ENCODE measurements around the gene METRNL.

The METRNL gene

DNA sequence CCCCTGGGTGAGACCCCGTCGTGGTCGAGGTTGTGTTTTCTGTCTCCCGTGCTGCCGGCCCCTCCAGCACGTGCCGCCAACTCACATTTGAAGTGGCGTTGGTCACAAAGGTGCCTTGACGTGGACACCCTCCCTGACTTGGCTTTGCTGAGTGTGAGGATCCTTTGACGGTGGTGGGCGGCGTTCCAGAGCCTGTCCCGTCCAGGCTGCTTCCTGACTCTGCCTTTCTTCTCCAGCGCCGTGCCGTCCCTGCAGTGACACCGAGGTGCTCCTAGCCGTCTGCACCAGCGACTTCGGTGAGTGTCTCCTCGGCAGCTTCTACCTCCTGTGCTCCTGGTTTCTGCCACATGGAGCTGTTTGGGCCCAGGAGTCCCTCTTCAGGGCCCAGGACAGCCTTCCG, 13.5 kb downstream of the METRNL start:
- DNase-seq (ENCODE audit: low spot score), result no peak

DNA sequence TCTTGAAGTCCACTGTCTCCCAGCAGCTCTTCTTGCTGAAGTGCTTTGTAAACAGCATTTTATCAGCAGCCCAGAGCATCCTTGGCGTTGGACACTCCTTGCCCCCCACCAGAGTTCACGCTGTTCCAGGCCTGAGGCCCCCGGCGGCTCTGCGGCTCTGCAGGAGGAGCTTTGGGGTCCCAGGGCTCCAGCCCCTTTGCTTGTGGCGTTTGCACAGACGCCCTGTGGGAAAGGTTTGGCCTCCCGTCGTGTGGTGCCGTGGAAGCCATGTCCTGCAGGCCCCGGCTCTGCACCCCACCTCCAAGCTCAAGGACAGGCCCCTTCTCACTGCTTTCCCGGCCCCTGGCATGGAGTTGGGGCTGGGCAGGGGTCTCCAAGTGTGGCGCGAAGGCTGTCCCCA, 14.1 kb downstream of the METRNL start:
- no peak for DNase-seq (ENCODE audit: low spot score)

DNA sequence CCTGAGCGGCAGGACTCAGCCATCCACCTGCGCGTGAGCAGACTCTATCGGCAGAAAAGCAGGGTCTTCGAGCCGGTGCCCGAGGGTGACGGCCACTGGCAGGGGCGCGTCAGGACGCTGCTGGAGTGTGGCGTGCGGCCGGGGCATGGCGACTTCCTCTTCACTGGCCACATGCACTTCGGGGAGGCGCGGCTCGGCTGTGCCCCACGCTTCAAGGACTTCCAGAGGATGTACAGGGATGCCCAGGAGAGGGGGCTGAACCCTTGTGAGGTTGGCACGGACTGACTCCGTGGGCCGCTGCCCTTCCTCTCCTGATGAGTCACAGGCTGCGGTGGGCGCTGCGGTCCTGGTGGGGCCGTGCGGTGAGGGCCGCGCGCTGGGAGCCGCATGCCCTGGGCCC, 14.9 kb downstream of the METRNL start:
- DNase-seq (ENCODE audit: low spot score), result no peak

DNA sequence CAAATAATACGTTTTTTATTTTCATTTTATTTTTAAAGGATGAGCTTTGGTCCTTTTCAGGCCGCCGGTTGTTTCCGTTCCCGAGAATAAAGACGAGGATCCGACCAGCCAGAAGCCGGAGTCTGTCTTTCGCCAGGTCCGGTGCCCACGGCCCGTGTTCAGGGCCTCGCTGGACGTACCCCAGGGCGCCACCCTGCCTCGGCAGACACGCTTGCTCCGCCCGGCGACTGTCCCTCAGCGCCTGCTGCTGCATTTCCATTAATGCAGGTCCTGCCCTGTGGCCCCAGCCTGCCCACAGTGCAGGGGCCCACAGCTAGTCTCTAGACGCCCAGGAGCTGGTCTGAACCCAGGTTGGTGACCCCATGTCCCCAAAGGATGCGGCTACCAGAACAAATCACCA, 15.6 kb downstream of the METRNL start:
- DNase-seq (ENCODE audit: low spot score), result no peak

DNA sequence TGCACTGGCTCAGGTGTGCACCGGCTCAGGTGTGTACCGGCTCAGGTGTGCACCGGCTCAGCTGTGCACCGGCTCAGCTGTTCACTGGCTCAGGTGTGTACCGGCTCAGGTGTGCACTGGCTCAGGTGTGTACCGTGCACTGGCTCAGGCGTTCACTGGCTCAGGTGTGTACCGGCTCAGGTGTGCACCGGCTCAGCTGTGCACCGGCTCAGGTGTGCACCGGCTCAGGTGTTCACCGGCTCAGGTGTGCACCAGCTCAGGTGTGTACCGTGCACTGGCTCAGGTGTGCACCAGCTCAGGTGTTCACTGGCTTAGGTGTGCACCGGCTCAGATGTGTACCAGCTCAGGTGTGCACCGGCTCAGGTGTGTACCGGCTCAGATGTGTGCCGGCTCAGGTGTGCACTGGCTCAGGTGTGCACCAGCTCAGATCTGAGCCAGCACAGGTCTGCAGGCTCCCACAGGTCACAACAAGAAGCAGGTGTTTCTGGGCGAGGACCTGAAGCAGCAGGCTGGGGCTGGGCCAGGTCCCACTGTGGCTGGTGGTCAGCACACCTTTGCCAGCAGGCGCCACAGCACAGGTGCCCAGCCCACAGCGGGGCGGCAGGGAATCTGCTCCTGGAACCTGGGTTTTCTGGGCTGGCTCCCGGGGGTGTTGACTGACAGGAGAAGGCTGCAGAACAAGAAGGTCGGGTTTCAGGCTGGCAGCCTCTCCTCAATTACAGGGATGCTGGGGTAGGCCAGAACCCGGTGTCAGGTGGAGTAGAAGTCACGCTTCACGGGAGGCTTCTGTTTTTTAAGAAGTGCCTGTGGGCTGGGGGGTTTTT, 17.2 kb downstream of the METRNL start:
- no peak for DNase-seq (ENCODE audit: low spot score)

DNA sequence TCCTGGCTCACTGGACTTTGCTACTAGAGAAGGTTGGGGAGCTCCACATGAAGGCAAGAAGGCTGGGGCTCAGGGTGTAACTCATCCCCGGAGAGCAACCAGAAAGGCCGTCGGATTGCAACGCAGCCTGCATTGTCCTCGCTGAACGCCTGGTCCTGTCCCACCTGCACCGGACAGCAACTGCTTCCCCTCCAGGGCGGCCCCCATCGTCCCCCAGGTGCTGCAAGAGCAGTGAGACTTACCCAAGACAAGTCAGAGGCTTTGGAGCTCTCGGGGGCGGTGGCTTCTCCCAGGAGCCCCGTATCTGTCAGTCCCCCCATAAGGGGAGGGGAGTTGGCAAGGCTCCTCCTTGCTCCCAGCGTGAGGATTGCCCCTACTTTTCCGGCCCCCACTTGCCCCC, 18.4 kb downstream of the METRNL start:
- DNase-seq (ENCODE audit: low spot score), result no peak

DNA sequence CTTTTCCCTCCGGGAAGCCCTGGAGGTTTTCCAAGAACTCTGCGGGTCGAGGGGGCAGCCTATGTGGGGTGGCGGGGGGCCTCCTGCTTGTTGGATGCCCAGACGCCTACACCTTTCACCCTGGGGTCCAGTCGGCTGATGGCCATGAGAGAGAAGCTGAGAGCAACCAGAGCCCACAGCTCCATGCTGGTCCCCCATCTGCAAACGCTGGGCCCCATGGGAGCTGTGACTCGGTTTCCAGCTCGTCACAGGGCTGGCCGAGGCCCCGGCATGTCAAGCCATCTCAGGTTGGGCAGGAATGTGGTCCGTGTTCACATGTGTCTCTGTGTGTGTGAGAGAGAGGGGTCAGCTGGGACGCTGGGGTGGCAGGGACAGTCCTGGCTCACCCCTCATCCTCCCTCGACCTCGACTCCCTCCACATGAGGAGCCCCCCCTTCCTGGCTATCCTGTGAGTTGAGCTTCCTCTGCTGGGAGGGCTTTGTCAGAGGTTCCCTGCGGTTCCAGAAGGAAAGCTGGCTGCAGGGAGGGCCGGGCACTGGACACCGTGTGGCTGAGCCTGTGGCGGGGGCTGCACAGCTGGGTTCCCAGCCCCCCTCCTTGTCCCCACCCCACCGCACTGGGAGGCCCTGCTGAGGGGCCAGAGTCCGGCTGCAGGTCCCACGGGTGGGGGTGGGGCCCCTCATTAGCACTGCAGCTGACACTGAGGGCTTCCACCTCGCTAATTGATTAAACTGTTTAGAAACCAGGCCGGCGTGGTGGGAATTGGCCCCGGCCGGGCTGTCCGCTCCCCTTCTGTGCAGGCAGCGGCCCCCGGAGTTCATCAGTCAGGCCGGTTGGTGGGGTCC, 19.1 kb downstream of the METRNL start:
- DNase-seq (ENCODE audit: low spot score), result no peak

DNA sequence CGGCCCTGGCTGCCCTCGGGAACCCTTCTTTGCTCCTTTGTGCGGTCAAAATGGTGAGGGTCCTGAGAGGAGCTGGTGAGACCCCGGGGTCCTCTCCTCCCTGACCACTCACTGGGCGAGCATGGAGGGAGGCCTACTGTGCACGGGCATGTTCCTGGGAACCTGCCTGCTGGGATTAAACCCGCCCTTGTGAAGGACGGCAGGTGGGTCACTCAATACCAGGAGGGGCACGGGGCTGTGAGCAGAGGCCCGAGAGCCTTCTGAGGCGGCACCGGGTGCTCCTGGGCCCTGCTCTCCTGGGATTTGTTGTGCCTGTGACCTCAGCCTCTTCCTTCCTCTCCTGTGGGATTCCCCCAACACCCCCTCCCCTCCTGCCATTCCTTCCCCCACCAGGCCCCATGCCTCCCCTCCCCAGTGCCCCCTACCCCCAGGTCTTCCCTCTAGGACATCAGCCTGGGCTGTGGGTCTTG, 19.7 kb downstream of the METRNL start:
- DNase-seq (ENCODE audit: low spot score), result no peak

DNA sequence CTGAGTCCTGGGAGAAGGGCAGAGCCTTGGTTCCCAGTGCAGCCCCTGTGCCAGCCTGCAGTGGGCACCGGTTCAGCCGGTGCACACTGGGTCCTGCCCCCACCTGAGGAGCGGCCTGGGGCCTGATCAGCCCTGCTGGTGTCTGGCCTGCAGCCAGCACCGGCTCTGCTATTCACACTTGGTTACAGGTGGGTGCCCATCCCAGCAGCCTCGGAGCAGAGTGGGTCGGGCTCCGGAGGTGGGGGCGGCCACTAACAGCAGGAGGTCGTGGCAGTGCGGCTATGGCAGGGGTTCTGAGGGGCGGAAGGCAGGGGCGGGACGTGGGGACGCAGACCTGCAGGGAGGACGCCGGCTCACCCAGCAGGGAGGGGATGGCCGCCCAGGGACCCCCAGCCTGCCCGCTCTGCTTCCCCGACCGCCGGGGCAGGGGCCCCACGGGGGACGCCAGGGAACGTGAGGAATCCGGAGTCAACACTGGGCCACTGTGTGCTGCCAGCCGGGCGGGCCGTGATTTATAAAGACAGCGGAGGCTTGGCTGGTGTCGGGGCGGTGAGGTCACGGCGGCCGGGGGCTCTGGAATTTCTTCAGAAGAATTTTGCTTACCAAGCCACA, 20.3 kb downstream of the METRNL start:
- no peak for DNase-seq (ENCODE audit: low spot score)

DNA sequence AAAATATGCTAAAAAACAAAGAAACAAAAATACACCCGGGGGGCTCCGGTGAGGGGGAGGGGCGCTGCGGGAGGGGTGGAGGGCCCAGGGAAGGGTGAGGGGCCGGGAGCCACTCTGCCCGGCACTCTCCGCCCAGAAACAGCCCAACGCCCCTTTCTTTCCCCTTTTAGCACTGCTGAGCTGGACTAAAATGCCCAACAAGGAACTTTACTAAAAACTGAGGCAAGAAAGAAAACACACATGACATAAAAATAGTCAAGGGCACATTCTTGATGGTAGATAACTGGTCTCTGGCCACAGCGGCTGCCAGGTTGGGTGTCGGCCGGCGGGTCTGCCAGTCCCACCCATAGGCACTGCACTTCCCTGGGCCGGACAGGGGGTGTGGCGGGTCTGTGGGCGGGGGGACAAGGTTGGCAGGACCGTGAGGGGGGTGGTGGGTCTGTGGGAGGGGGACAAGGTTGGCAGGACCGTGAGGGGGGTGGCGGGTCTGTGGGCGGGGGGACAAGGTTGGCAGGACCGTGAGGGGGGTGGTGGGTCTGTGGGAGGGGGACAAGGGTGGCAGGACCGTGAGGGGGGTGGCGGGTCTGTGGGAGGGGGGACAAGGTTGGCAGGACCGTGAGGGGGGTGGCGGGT, 20.9 kb downstream of the METRNL start:
- DNase-seq (ENCODE audit: low spot score), result no peak

DNA sequence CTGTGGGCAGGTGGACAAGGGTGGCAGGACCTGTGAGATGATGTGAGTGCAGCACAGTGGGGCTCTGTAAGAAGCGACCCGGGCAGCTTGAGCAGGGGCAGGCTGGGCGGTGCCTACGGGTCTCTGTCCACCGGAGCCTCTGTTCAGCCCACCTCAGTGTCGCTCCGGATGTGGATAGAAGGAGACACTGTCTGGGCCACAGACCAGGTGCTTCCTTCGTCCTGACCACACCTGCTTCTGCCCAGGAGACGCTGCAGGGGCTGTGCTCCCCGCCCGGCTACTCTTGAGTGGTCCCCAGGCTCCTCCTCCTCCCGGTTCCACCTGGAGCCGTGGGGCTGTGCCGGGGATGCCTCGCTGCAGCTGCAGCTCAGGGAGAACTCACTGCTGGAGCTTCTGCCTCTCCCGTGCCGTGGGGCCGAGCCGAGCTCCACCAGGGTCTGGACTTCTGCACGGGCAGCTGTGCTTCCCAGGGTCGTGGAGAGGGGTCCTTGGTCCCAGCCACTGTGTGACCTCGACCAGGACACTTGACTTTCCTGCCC, 21.5 kb downstream of the METRNL start:
- no peak for DNase-seq (ENCODE audit: low spot score)

DNA sequence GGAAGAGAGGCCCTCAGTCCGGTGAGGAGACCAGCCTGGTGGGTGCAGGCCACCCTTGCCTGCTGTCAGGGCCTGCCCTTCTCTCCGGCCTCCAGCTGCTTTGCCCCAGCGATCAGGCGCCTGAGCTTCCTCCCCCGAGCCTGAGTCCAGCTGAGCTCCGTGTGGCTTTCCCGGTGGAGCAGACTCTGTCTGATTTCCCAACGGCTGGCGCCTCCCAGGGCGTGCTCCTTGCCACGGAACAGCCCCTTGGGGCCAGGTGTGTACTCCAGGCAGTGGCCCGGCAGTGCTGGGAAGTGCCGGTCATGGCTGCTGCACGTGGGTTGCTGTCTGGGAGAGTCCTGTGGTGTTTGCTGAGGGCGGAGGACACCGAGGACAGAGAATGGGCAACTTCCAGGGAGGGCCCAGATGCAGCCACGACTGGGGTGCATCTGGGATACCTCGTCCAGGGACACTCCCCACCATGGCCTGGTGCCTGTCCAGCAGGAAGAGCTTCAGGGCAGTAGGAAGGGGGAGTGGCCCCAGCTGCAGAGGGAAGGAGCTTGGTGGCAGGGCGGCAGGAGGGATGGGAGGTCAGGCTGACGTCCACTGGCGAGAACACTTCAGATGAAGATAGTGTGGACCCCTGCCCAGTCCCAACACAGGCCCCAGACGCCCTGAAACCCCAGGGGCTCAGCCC, 22.5 kb downstream of the METRNL start:
- no peak for DNase-seq (ENCODE audit: low spot score)

DNA sequence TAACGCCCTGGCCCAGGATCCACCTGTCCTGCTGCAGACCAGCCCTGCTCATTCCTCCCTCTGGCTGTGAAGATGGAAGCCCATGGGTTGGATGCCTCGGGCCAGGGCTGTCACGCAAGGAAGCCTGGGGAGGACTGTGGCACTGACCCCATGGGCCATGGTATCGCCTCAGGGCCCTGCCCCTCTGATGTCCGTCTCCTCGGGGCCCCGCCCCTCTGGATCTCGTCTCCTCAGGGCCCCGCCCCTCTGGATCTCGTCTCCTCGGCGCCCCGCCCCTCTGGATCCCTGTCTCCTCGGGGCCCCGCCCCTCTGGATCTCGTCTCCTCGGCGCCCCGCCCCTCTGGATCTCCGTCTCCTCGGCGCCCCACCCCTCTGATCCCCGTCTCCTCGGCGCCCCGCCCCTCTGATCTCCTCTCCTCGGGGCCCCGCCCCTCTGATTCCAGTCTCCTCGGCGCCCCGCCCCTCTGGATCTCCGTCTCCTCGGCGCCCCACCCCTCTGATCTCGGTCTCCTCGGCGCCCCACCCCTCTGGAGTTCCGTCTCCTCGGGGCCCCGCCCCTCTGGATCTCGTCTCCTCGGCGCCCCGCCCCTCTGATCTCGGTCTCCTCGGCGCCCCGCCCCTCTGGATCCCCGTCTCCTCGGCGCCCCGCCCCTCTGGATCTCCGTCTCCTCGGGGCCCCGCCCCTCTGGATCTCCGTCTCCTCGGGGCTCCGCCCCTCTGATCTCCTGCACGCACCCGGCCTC, 24.0 kb downstream of the METRNL start:
- no peak for DNase-seq (ENCODE audit: low spot score)

DNA sequence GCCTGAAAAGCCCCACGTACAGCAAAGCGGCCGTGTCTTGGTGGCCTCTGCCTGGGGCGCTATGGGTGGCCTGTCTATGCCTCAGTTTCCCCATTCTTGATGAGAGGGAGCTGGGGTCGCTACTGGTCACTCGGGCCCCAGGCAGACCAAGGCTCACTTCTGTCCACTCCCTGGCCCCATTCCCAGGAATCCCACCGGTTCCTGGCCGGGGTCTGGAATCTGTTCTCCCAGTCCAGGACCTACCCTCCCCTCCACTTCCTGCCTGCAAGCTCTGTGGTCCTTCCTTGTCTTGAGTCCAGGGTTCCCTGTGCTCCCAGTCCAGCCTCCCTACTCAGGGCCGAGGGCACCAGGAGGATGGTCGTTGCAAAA, 24.5 kb downstream of the METRNL start:
- DNase-seq (ENCODE audit: low spot score), result no peak

DNA sequence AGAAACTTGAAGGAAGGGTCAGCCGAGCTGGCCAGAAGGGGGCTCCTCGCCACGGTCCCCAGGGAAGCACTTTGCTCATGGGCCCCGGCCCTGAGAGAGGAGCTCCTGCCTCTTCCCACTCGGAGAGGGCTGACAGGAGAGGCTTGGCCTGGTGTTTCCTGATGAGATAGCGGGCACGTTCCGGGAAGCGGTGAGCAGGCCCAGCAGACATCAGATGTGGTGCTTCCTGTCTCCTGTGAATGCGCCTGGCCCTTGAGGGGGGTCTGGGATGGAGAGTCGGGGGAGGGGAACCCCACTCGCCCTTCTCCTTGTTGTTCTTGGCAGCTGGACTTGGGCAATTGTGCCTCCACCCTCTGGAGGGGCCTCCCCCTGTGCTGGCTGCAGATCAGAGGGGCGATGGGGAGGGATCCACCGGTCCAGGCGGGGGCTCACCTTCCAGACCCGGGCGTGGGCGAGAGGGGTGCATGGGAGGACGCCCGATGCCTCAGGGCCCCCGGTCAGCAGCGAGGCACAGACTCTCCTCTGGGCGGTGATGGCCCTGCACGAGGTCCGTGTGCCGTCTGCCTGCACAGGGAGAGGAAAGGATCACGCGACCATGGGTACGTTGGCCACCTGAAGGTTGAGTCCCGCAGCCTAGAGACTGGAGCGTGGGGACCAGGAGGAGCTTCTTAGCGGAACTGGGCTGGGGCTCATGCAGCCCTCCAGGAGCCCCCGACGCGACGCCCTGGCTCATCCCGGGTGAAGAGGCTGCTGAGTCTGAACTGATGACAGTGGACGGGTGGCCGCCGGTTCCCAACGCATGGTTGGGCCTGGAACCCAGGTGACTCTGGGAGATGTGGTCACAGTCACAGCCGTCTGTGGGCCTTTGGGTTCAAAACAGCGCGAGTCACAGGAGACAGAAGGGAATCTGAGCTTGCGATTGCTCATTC, 25.4 kb downstream of the METRNL start:
- DNase-seq (ENCODE audit: low spot score), result no peak

DNA sequence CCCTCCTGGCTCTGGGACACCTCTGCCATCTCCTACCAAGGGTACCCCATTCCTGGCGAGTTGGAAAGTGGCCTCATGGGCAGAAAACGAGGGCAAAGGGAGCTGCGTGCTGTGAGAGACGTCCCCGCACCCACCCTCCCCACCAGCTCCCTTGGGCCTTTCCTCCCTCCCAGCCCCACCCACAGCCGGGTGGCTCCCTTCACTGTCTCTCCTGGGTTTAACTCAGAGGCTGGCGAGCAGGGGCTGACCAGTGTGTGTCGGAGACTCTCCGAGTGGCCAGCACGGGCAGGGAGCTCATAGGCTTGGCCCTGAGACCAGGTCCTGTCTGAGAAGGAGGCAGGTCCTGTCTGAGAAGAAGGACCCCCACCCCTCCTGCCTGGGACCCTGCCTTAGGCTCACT, 26.1 kb downstream of the METRNL start:
- no peak for DNase-seq (ENCODE audit: low spot score)

DNA sequence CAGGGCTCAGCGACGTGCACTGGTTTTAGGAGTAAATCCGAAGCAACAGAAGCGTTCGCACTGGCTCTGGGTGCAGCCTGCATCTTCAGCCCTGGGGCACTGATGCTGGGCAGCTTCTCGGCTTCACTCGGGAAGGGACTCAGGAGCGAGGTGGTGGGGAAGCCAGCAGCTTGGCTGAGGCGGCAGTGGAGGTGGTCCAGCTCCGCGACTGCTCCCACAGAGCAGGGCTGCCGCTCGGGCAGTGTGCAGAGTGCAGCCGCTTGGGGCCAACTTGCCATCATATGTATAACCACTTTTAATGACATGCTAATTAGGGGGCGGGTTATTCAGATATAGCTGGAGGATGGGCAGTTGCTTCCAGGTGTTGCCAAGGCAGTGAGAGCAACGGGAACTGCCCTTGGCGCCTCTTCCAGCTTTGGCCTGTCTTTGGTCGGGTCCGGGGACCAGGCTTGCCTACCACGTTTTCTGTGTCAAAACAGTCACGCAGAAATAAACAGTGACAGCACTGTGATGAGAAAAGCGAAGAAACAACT, 26.7 kb downstream of the METRNL start:
- DNase-seq (ENCODE audit: low spot score), result no peak

DNA sequence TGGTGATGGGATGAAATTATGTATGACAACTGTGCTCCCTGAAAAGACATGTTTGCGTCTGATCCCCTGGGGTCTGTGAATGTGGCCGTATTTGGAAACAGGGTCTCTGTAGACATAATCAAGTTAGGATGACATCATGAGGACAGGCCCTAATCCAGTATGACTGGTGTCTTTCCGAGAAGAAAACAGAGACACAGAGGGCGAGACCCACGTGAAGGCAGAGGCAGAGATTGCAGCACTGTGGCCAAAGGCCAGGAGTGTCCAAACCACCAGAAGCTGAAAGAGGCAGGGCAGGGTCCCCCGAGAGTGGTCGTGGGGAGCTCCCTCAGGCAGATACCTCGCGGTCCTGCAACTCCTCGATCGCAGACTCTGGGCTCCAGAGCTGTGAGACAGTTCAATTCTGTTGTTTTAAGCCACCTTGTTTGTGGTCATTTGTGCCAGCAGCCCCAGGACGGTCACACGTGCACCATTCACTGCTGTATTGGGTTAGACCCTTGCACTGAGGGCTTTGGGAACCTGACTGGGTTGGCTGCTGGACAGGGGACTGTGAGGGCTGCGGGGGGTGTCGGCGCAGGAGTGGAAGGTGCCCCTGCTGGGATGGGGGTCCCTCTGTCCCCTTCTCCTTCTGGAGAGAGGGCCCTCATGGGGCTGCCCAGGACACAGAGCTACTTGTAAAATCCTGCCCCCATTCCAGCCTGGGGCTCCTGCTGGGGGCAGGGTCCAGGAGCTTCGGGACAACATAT, 27.7 kb downstream of the METRNL start:
- DNase-seq (ENCODE audit: low spot score), result no peak

DNA sequence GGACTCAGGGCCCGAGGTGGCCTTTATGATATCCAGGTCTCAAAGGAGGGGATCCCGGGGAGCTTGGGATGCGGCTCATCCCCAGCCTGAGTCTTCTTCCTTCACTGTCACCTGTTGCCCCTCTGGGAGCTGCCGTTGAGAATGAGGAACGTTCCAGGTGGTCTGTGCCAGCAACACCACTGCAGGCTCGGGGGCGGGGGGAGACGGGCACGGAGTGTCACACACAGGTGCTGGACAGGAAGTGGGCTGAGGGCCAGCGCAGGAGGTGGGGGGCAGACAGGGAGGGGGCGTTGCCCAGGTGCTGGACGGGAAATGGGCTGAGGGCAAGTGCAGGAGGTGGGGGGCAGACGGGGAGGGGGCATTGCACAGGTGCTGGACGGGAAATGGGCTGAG, 28.2 kb downstream of the METRNL start:
- DNase-seq (ENCODE audit: low spot score), result no peak
